G401.6 (cell line): Measurements from ENCODE around the gene ESPNL.

Source experiments
- FAIRE-seq: peaks from 2 replicates; lab custom pipeline; 2012; peaks lifted over from hg19 to GRCh38; lab: Jason Lieb, UNC

The ESPNL gene

DNA sequence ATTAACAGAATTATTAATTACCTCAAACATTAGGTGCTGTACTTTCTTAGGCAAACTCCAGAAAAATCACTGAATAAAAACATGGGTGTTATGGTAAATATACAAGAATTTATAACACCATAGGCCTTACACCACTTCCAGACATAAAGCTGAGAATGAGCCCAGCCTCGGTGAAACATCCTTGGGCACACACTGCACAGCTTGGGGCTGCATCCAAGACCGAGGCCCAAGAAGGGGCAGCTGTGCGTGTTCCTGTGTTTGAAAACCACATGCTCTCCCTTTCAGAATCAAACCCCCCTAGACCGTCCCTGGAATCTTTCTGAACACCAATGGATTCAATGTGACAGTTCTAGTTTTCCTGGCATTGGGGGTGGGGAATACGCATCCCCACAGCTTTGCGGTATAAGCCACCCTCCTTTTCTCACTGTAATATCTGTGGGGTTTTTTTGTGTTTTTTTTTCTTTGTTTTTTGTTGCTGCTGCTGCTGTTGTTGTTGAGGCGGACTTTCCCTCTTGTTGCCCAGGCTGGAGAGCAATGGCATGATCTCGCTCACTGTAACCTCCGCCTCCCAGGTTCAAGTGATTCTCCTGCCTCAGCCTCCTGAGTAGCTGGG is 71.5 kb downstream of the ESPNL start:
- no peak for FAIRE-seq

DNA sequence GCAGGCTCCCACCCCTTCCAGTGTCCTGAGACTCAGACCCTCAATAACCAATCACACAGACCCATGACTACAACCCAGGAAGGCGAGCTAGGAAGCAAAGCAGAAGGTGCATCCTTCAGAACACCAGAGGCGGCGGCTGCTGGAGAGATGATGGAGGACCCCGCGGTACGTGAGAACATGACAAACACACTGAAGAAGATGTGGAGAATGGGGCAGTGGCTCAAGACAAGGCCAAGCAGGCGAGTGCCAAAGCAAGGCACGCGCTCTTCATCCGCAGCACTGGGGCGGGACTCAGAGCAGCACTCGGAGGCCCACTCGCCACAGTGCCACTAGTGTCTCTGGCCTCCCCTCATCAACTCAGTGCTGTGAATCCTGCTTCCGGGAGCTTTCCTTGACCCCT is 72.3 kb downstream of the ESPNL start:
- no peak for FAIRE-seq

DNA sequence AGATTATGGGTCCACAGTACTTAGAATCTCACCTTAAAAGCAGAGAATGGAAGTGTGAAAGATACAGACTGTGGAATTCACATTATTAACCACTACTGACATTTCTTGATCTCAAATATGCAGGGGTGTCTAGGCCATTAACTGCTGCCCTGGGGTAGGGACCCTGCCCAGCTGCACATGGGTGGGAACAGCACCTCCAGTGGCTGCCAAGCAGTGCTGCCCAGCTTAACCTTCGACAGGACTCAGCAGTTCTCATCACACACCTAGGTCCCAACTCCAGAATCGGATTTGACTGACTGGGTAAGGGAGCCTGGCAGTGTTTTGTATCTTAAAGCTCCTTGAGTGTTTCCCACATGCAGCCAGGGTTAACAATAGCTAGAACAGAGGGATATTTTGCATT is 73.6 kb downstream of the ESPNL start:
- no peak for FAIRE-seq

DNA sequence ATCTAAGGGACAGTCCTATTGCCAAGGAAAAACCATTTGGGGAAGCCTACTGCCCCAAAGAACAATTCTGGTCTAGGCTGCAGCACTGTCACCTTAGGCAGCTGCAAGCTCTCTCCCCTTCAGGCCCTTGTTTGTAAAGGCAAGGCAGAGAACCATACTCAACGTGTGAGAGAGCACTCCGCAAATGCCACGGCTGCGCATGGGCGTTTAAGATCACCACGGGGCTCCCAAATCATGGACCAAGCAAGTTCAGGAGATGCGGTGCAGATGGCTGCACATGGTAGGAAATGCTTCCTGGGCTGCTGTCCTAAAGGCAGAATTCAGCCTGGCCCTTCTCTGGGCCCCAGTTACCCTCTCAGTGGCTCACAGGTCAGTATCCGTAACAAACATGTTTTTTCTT is 74.2 kb downstream of the ESPNL start:
- no peak for FAIRE-seq

DNA sequence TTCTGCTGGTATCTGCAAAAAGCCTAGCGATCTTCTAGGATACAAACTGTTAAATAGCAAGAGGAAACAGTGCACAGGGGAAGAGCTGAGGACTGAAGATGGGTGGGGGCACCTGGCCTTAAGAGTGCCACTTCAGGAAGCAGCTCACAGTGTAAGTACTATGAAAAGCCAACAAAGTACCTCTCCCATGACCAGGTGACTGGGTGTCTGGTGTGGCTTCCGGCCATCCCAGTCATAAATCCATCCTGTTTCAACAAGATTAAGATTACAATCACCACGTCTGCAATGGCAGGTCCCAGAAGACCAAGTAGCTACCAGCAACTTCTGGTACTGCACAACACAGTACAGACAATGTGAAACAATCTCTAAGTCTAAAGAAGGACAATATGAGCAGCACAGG is 74.6 kb downstream of the ESPNL start:
- FAIRE-seq, result no peak

DNA sequence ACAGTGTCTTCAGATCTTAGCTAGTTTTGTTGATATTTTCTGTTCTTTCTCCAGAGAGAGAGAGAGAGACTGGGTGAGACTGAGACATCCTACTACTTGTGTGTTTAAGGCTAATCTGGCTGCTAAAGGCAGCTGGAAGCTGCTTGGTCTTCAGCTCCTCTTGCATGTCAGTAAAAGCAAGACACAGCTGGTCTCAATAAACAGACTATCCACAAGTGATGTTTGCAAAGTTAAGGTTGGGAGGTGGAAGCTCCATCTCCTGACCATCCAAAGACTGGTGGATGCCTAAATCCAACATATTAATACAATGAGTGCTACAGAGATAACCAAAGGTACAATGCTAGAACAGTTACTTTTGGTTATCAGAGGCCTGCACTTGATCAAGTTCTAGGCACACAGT is 76.5 kb downstream of the ESPNL start:
- no peak for FAIRE-seq

DNA sequence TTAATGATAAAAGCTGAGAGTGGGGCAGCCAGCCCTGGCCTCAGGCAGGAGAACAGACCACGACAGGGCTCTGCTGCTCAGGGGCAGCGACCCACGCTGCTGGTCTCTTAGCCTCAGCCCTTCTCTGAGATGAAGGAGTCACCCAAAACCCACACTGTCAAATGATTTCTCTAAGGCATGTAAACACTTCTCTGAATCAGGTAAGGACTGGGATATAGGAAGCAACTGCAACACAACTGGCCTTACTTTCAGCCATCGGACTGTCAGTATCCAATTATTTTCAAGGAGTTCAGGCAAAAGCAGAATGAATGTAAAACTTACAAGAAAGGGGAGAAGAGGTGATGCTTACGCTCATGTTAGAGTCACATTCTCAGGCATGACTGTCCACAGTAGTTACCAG is 80.4 kb downstream of the ESPNL start:
- no peak for FAIRE-seq

DNA sequence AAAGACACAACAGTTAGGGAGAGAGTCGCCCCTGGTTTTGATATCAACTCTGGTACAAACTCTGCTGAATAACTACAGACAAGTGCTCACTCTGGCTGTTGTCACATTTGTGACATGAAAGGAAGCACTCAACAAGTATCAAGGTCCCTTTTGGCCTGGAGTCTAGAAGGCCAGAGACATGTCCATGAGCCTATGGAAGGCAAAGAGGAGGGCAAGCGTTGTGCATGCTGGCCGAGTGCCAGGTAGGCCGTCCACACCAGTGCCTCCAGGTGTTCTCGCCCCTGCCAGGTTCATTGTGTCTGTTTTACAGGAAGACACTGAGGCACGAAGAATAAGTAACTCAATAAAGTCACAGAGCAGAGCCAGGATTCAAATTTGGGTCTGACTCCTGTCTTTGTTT is 82.2 kb downstream of the ESPNL start:
- no peak for FAIRE-seq
